H9 (cell line): ENCODE measurements around the gene CCDC149. TPM values are rescaled to one million over a fixed set of nuclear protein-coding genes. Genes with fewer than 3 reads are reported as not detected.

ENCODE experiments used
- DNase-seq: peaks from one replicate; pipeline ENCODE4 v3.0.0-alpha.2; 2017
- H2AFZ ChIP-seq: one replicate; pipeline ENCODE4 v1.6.1; 2013; ENCODE audit warnings: mild to moderate bottlenecking, low read length, control low read depth, moderate library complexity
- H2AK5ac ChIP-seq: 2 replicates; pipeline ENCODE4 v1.6.1; 2013; ENCODE audit warnings: low read length, control low read depth, mixed read lengths; ENCODE audit not compliant: insufficient read length
- H2BK120ac ChIP-seq: one replicate; pipeline ENCODE4 v1.6.1; 2013; ENCODE audit warnings: low read depth, mild to moderate bottlenecking, low read length, control low read depth, inconsistent platforms; ENCODE audit not compliant: poor library complexity, severe bottlenecking
- H2BK12ac ChIP-seq: 2 replicates; pipeline ENCODE4 v1.6.1; 2013; ENCODE audit warnings: low read length, control low read depth, mixed read lengths, low read depth; ENCODE audit not compliant: insufficient read length
- H2BK15ac ChIP-seq: 2 replicates; pipeline ENCODE4 v1.6.1; 2013; ENCODE audit warnings: low read depth, low read length, control low read depth
- H2BK20ac ChIP-seq: one replicate; pipeline ENCODE4 v1.6.1; 2013; ENCODE audit warnings: low read depth, mild to moderate bottlenecking, low read length, control low read depth, inconsistent platforms; ENCODE audit not compliant: poor library complexity, severe bottlenecking
- H2BK5ac ChIP-seq: 2 replicates; pipeline ENCODE4 v1.6.1; 2013; ENCODE audit warnings: low read length, control low read depth, mixed read lengths; ENCODE audit not compliant: insufficient read length
- H3K14ac ChIP-seq: 2 replicates; pipeline ENCODE4 v1.6.1; 2013; ENCODE audit warnings: low read length, control low read depth; ENCODE audit not compliant: insufficient read depth
- H3K18ac ChIP-seq: 2 replicates; pipeline ENCODE4 v1.6.1; 2013; ENCODE audit warnings: low read depth, mild to moderate bottlenecking, mixed read lengths, low read length, control low read depth; ENCODE audit not compliant: insufficient read length
- H3K23ac ChIP-seq: 2 replicates; pipeline ENCODE4 v1.6.1; 2013; ENCODE audit warnings: low read length, control low read depth, mixed read lengths, low read depth; ENCODE audit not compliant: insufficient read length
- H3K23me2 ChIP-seq: 2 replicates; pipeline ENCODE4 v1.6.1; 2013; ENCODE audit warnings: low read depth, mild to moderate bottlenecking, mixed read lengths, low read length, control low read depth; ENCODE audit not compliant: insufficient read length, poor library complexity, severe bottlenecking
- H3K27ac ChIP-seq: 2 replicates; pipeline ENCODE4 v1.5.1; 2013; ENCODE audit warnings: low read length, control low read depth, mixed read lengths, low read depth; ENCODE audit not compliant: insufficient read length
- H3K27me3 ChIP-seq: 2 replicates; pipeline ENCODE4 v1.6.1; 2013; ENCODE audit warnings: low read length, control low read depth, inconsistent platforms; ENCODE audit not compliant: insufficient read depth
- H3K4ac ChIP-seq: 2 replicates; pipeline ENCODE4 v1.6.1; 2013; ENCODE audit warnings: low read depth, mild to moderate bottlenecking, control low read depth, inconsistent platforms, low read length, moderate library complexity
- H3K4me1 ChIP-seq: 2 replicates; pipeline ENCODE4 v1.6.1; 2013; ENCODE audit warnings: low read length, control low read depth, inconsistent platforms; ENCODE audit not compliant: insufficient read depth
- H3K4me2 ChIP-seq: 2 replicates; pipeline ENCODE4 v1.6.1; 2013; ENCODE audit warnings: low read length, control low read depth, mixed read lengths; ENCODE audit not compliant: insufficient read length, insufficient read depth
- H3K56ac ChIP-seq: 2 replicates; pipeline ENCODE4 v1.6.1; 2013; ENCODE audit warnings: low read depth, mild to moderate bottlenecking, mixed read lengths, low read length, control low read depth; ENCODE audit not compliant: insufficient read length
- H3K79me1 ChIP-seq: 2 replicates; pipeline ENCODE4 v1.6.1; 2013; ENCODE audit warnings: low read depth, mild to moderate bottlenecking, moderate library complexity, low read length, control low read depth, inconsistent platforms; ENCODE audit not compliant: insufficient read depth, poor library complexity, severe bottlenecking
- H3K79me2 ChIP-seq: 2 replicates; pipeline ENCODE4 v1.6.1; 2013; ENCODE audit warnings: low read length, control low read depth, inconsistent platforms; ENCODE audit not compliant: insufficient read depth
- H3K9ac ChIP-seq: 2 replicates; pipeline ENCODE4 v1.6.1; 2013; ENCODE audit warnings: low read length, control low read depth, mixed read lengths; ENCODE audit not compliant: insufficient read length; ENCODE audit errors: extremely low read depth
- H3K9me3 ChIP-seq: one replicate; pipeline ENCODE4 v1.6.1; 2013; ENCODE audit warnings: low read depth, low read length, inconsistent platforms; ENCODE audit not compliant: control insufficient read depth
- H3T11ph ChIP-seq: one replicate; pipeline ENCODE4 v1.6.1; 2013; ENCODE audit warnings: mild to moderate bottlenecking, low read length, control low read depth, inconsistent platforms
- H4K20me1 ChIP-seq: one replicate; pipeline ENCODE4 v1.6.1; 2013; ENCODE audit not compliant: control insufficient read depth, insufficient read length, insufficient read depth
- H4K5ac ChIP-seq: 2 replicates; pipeline ENCODE4 v1.6.1; 2013; ENCODE audit warnings: low read depth, mild to moderate bottlenecking, mixed read lengths, low read length, control low read depth; ENCODE audit not compliant: insufficient read length
- H4K8ac ChIP-seq: replicated peaks from 2 replicates; pipeline ENCODE4 v1.6.1; 2013; ENCODE audit warnings: low read length, control low read depth, mixed read lengths, low read depth; ENCODE audit not compliant: insufficient read length
- H4K91ac ChIP-seq: 2 replicates; pipeline ENCODE4 v1.6.1; 2013; ENCODE audit warnings: low read depth, mild to moderate bottlenecking, moderate library complexity, mixed read lengths, low read length, control low read depth; ENCODE audit not compliant: insufficient read length
- H3K27ac Mint-ChIP-seq, 3 experiments: 2 replicates in 2 of 3; 3 replicates in 1 of 3; pipeline ENCODE4 v1.8.0; 2020 to 2021; ENCODE audit warnings: mixed read lengths in 3 of 3, mild to moderate bottlenecking in 1 of 3, moderate library complexity in 1 of 3
- H3K27me3 Mint-ChIP-seq: 2 replicates; pipeline ENCODE4 v1.8.0; 2021; ENCODE audit warnings: low read depth, mild to moderate bottlenecking, moderate library complexity, mixed read lengths
- H3K36me3 Mint-ChIP-seq, 3 experiments: 2 replicates in 2 of 3; 3 replicates in 1 of 3; pipeline ENCODE4 v1.8.0; 2020 to 2021; ENCODE audit warnings: low read depth in 3 of 3, mixed read lengths in 3 of 3; ENCODE audit not compliant: insufficient read depth in 1 of 3
- H3K4me1 Mint-ChIP-seq, 2 experiments: 2 replicates each; pipeline ENCODE4 v1.8.0; 2020; ENCODE audit warnings: mixed read lengths in 2 of 2
- H3K4me3 Mint-ChIP-seq, 2 experiments: 2 replicates in 1 of 2; 3 replicates in 1 of 2; pipeline ENCODE4 v1.8.0; 2020 to 2021; ENCODE audit warnings: mild to moderate bottlenecking in 2 of 2, mixed read lengths in 2 of 2, moderate library complexity in 1 of 2
- H3K9me3 Mint-ChIP-seq, 2 experiments: 2 replicates in 1 of 2; 3 replicates in 1 of 2; pipeline ENCODE4 v1.8.0; 2020; ENCODE audit warnings: mild to moderate bottlenecking in 2 of 2, mixed read lengths in 2 of 2, moderate library complexity in 1 of 2
- WGBS: extraction: QIAGEN DNeasy Blood & Tissue Kit; methylation state at CpG from one replicate; pipeline ENCODE4 v1.1.7; 2013; ENCODE audit warnings: missing lambda C conversion rate, low lambda C conversion rate, mixed read lengths; ENCODE audit not compliant: insufficient read length; ENCODE audit errors: extremely low coverage; 5-methylcytosine and 5-hydroxymethylcytosine counted together
- total RNA-seq: library from RNA; stranded (reverse); gene quantifications from 2 replicates; pipeline ENCODE4 v1.2.1, GENCODE V29; 2021
- TF ChIP-seq, protein P1 (sequence below): fragments of 200-600 bp; sonication (generic); conservative IDR thresholded peaks from 3 replicates; pipeline ENCODE4 v1.8.0; 2021; ENCODE audit warnings: antibody characterized with exemption, mild to moderate bottlenecking

Gene CCDC149
- total RNA-seq, 1 experiment from 2014 or later = 4.5 TPM

DNA sequence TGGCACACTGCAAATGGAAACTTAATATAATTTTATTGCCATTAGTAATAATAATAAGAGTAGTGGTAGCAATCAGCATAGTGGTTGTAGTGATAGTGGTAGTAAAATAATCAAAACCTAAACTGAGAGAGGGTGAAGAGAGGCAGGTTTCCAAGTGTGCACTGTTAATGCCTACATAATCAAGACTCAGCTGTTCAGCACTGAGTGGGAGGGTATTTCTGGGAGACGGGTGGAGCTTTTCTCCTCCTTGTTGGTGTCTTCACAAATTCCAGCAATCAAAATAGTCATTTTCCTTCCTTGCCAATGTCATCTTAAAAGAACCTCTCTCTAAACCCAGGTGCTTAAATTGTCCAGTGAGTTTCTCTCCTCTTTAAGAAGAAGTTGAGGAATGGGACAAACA, 18.6 kb downstream of the CCDC149 start:
- Histone ChIP-seq H4K20me1 (no peaks in the 10 kb centered on the region), H2AFZ (no peak overlapping the region), H3K9ac (no peak overlapping the region), H3K4me2 (no peak overlapping the region), H3K56ac (no peak overlapping the region), H2BK12ac (no peak overlapping the region), H3K4ac (no peak overlapping the region), H4K8ac (no peak overlapping the region), H3K14ac (no peak overlapping the region), H3K18ac (no peak overlapping the region), H2BK5ac (no peak overlapping the region), H3K23ac (no peak overlapping the region), H3K9me3 (no peaks in the 10 kb centered on the region), H3K4me1 (peaks cover 3% of the 10 kb centered on the region; the same call in 1 of the 2 replicates), H2BK15ac (no peak overlapping the region), H2BK120ac (no peak overlapping the region), H4K5ac (no peak overlapping the region), H3K27ac (no peak overlapping the region), H3K79me2 (no peaks in the 10 kb centered on the region), H3K79me1 (no peaks in the 10 kb centered on the region), H4K91ac (no peak overlapping the region), H2AK5ac (no peak overlapping the region), H3K23me2 (no peaks in the 10 kb centered on the region), H3K27me3 (no peaks in the 10 kb centered on the region), H2BK20ac (no peak overlapping the region), H3T11ph (no peak overlapping the region)
- H3K4me3 Mint-ChIP-seq = no peak overlapping the region
- H3K9me3 Mint-ChIP-seq = no peaks in the 10 kb centered on the region
- H3K4me1 Mint-ChIP-seq = peaks cover 6 to 16% of the 10 kb centered on the region in 2 experiments; a peak in 3 of 4 replicates
- DNase-seq = no peak
- WGBS = no CpG with 5 or more reads among the region's 1 CpG
- H3K27ac Mint-ChIP-seq = no peak overlapping the region
- no peaks in the 10 kb centered on the region; a peak in 1 of 7 replicates for H3K36me3 Mint-ChIP-seq
- TF ChIP-seq, protein P1, sequence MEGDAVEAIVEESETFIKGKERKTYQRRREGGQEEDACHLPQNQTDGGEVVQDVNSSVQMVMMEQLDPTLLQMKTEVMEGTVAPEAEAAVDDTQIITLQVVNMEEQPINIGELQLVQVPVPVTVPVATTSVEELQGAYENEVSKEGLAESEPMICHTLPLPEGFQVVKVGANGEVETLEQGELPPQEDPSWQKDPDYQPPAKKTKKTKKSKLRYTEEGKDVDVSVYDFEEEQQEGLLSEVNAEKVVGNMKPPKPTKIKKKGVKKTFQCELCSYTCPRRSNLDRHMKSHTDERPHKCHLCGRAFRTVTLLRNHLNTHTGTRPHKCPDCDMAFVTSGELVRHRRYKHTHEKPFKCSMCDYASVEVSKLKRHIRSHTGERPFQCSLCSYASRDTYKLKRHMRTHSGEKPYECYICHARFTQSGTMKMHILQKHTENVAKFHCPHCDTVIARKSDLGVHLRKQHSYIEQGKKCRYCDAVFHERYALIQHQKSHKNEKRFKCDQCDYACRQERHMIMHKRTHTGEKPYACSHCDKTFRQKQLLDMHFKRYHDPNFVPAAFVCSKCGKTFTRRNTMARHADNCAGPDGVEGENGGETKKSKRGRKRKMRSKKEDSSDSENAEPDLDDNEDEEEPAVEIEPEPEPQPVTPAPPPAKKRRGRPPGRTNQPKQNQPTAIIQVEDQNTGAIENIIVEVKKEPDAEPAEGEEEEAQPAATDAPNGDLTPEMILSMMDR = no peak
- H3K27me3 Mint-ChIP-seq = no peaks in the 10 kb centered on the region
